ENCODE measurements around the gene GSDMA. TPM values are rescaled to one million over a fixed set of nuclear protein-coding genes. Genes with fewer than 3 reads are reported as not detected.
A peak's percentile ranks its signal among the peaks of the same experiment; 100 is the strongest.
"Not testable (repeated sequence)": the region's sequence is repeated elsewhere in the genome, so short reads cannot be mapped to it uniquely, and the experiment has no call there.

GSDMA gene
- total RNA-seq, 1 donor from 2014 or later = not detected

GRCh38 chr17:39996800-39997199, 34.0 kb downstream of the GSDMA start:
- no peak for DNase-seq

GRCh38 chr17:39997543-39997942, 34.7 kb downstream of the GSDMA start:
- DNase-seq = no peak

- DNase-seq = no peak
Observed at GRCh38 chr17:39999067-39999466, 36.3 kb downstream of the GSDMA start.

- no peak for DNase-seq
Observed at GRCh38 chr17:40000161-40000560, 37.4 kb downstream of the GSDMA start.

- not testable (repeated sequence) for DNase-seq
Observed at GRCh38 chr17:40001335-40001734, 38.5 kb downstream of the GSDMA start.

GRCh38 chr17:40004072-40004471, 41.3 kb downstream of the GSDMA start:
- DNase-seq = no peak

GRCh38 chr17:40004712-40005111, 41.9 kb downstream of the GSDMA start:
- no peak for DNase-seq

- DNase-seq = no peak
Observed at GRCh38 chr17:40005520-40005919, 42.7 kb downstream of the GSDMA start.

- DNase-seq = not testable (repeated sequence)
Observed at GRCh38 chr17:40010946-40011500, 48.2 kb downstream of the GSDMA start.

- DNase-seq = not testable (repeated sequence)
Observed at GRCh38 chr17:40012017-40012647, 49.3 kb downstream of the GSDMA start.

GRCh38 chr17:40014375-40014980, 51.7 kb downstream of the GSDMA start:
- DNase-seq = no peak

- DNase-seq = peak; percentile 80
Observed at GRCh38 chr17:40015005-40015997, 52.5 kb downstream of the GSDMA start, which contains the start of gene CSF3. TSS of gene CSF3 (plus strand) at chr17:40015440. CDS start at chr17:40015475, 35 bp downstream.

GRCh38 chr17:40015998-40016985, 53.5 kb downstream of the GSDMA start:
- no peak for DNase-seq

- peak; percentile 22 for DNase-seq
Observed at GRCh38 chr17:40017422-40018080, 54.7 kb downstream of the GSDMA start.

- peak; percentile 94 for DNase-seq
Observed at GRCh38 chr17:40018211-40019121, 55.7 kb downstream of the GSDMA start.

- DNase-seq = peak; percentile 23
Observed at GRCh38 chr17:40019140-40019991, 56.6 kb downstream of the GSDMA start.

- DNase-seq = no peak
Observed at GRCh38 chr17:40020146-40020545, 57.3 kb downstream of the GSDMA start.

GRCh38 chr17:40021451-40021971, 58.7 kb downstream of the GSDMA start:
- peak; percentile 84 for DNase-seq

Measured in tongue (tissue), 2 donors.